ENCODE results near the gene MCTP1.

DNA sequence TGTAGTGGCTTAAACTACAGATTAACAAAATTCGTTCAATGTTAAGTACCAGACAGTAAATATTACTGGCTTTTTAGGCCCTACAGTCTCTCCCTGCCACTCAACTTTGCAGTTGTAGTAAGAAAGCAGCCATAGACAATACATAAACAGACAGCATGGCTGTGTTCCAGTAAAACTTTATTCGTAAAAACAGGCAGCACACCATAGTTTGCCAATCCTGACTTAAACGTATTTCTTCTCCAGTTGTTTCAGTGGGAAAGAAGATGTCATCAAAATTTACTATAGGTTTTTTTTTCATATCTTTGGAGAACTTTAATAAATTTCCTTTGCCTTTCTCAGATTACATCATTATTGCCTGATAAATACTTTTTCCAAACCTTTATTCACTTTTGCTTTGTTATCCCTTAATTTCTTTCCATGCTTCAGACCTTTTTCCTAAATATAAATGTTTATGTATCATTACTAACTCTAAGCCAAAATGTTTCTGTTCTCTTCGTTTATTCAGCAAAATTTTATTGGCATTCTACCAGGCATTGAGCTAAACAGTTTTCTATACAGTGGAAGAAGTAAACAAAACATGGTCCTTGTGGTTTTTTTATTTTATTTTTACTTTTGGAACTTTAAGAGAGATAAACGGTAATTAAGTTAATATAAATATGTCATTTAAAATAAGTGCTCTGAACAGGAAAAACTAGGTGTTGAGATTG, 601.9 kb downstream of the MCTP1 start:
- TF ChIP-seq, protein P1, sequence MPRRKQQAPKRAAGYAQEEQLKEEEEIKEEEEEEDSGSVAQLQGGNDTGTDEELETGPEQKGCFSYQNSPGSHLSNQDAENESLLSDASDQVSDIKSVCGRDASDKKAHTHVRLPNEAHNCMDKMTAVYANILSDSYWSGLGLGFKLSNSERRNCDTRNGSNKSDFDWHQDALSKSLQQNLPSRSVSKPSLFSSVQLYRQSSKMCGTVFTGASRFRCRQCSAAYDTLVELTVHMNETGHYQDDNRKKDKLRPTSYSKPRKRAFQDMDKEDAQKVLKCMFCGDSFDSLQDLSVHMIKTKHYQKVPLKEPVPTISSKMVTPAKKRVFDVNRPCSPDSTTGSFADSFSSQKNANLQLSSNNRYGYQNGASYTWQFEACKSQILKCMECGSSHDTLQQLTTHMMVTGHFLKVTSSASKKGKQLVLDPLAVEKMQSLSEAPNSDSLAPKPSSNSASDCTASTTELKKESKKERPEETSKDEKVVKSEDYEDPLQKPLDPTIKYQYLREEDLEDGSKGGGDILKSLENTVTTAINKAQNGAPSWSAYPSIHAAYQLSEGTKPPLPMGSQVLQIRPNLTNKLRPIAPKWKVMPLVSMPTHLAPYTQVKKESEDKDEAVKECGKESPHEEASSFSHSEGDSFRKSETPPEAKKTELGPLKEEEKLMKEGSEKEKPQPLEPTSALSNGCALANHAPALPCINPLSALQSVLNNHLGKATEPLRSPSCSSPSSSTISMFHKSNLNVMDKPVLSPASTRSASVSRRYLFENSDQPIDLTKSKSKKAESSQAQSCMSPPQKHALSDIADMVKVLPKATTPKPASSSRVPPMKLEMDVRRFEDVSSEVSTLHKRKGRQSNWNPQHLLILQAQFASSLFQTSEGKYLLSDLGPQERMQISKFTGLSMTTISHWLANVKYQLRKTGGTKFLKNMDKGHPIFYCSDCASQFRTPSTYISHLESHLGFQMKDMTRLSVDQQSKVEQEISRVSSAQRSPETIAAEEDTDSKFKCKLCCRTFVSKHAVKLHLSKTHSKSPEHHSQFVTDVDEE (CRISPR knock-in tag; IDR thresholded peaks at IDR 0.05), result no peak
- TF ChIP-seq, protein P2, sequence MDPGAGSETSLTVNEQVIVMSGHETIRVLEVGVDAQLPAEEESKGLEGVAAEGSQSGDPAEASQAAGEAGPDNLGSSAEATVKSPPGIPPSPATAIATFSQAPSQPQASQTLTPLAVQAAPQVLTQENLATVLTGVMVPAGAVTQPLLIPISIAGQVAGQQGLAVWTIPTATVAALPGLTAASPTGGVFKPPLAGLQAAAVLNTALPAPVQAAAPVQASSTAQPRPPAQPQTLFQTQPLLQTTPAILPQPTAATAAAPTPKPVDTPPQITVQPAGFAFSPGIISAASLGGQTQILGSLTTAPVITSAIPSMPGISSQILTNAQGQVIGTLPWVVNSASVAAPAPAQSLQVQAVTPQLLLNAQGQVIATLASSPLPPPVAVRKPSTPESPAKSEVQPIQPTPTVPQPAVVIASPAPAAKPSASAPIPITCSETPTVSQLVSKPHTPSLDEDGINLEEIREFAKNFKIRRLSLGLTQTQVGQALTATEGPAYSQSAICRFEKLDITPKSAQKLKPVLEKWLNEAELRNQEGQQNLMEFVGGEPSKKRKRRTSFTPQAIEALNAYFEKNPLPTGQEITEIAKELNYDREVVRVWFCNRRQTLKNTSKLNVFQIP (CRISPR knock-in tag; IDR thresholded peaks at IDR 0.05; ENCODE audit: borderline replicate concordance, low read depth), result no peak
- no peak for TF ChIP-seq ZFP3 (CRISPR knock-in tag; IDR thresholded peaks at IDR 0.05)

All from SK-N-SH treated with all-trans-retinoic acid at 6 μM for 48 hours (cell line).